GM12865 (cell line): ENCODE data around the gene NUB1.

Experiments
- DNase-seq: peaks from one replicate; pipeline ENCODE4 v3.0.0; 2010; ENCODE audit warnings: low read depth
- H3K4me3 ChIP-seq: 2 replicates; pipeline ENCODE4 v1.5.1; 2011; ENCODE audit warnings: mild to moderate bottlenecking, low read depth, low read length, control low read depth
- CTCF ChIP-seq: IDR thresholded peaks from 2 replicates; pipeline ENCODE4 v1.5.1; 2011; ENCODE audit warnings: low read length, control low read depth, low read depth, inconsistent platforms; ENCODE audit not compliant: insufficient read depth; ENCODE audit errors: missing control alignments

The NUB1 gene

GRCh38 chr7:151321341-151321740 lies 20.3 kb upstream of the NUB1 start:
- no peak for DNase-seq
- no peak for TF ChIP-seq CTCF
- no peak overlapping the region for H3K4me3 ChIP-seq

DNA sequence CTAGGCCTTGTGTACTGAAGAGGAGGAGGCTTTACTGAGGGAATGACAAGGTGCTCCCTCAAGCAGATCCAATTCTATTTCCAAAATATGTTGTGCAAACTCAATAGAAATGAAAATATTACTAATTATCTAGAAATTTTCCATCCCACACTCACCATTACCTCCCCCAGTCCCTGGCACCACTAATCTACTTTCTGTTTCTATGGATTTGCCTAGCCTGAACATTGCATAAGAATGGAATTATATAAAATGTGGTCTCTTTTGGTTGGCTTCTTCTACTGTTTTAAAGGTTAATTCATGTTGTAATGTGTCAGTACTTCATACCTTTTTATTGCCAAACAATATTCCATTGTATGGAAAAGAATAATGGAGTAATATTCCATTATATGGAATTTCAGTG lies 18.7 kb upstream of the NUB1 start:
- no peak for DNase-seq
- no peak for TF ChIP-seq CTCF
- H3K4me3 ChIP-seq: no peak overlapping the region

DNA sequence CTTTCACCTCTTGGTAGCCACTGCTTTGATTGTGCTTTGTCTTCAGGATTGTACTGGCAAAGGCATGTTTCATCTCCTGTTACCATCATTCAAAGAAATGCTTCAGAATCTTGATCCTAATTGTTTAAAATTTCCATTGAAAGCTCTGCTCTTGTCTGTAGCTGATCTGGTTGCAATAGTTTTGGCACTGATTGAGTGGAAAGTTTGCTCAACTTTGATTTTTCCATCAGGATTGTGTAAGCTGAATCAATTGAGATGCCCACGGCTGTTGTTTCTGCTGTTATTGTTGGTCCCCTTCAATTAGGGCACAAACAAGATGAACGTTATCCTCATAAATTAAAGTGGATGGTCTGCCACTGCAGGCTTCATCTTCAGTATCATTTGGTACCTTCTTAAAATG lies 14.6 kb upstream of the NUB1 start:
- no peak for TF ChIP-seq CTCF
- no peak overlapping the region for H3K4me3 ChIP-seq
- DNase-seq: no peak

DNA sequence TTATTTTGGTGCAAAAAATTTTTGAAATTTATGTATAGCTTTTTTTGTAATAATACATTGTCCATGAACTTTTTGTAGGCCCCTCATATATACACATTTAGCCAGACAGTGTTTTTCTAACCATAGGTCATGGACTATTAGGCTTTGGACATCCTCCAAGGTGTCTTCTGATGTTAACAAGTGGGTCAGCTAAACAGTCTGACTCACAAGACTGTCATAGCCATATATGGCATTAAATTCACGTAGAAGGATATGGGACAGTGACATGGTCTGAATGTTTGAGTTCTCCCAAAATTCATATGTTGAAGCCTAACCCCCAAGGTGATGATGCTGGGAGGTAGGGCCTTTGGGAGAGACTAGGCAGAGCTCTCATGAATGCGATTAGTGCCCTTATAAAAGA lies 14.0 kb upstream of the NUB1 start:
- no peak for TF ChIP-seq CTCF
- no peak for DNase-seq
- H3K4me3 ChIP-seq: no peak overlapping the region

DNA sequence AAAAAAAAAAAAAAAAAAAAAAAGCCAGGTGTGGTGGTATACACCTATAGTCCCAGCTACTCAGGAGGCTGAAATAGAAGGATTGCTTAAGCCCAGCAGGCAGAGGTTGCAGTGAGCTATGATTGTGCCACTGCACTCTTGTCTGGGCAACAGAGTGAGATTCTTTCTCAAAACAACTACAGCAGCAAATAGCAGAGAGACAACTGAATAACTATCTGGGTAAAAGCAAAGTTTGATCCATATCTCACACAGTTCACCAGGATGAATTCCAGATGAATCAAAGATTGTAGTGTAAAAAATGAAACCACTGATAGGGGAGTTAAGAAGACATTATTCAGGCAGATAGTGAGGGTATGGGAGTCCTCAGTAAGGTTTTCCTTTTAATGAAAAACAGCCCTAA lies 11.4 kb upstream of the NUB1 start:
- no peak for DNase-seq
- no peak for TF ChIP-seq CTCF
- H3K4me3 ChIP-seq: no peak overlapping the region

DNA sequence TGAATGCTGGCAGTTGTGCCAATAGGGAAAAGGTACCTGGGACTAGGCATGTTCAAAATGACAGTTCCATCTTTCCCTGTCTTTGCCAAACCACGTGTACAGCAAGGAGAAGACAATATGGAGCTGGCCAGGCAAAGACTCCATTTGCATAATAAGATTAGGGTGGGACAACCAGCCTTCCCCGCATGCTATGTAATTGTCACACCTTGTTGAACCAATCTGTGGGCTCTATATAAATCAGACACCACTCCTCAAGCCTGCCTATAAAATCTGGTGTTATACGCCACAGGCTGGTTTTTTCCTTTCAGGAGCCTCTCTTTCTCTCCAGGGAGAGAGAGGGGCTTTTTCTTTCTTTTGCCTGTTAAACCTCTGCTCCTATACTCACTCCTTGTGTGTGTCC lies 11.0 kb upstream of the NUB1 start:
- no peak for DNase-seq
- TF ChIP-seq CTCF: no peak

DNA sequence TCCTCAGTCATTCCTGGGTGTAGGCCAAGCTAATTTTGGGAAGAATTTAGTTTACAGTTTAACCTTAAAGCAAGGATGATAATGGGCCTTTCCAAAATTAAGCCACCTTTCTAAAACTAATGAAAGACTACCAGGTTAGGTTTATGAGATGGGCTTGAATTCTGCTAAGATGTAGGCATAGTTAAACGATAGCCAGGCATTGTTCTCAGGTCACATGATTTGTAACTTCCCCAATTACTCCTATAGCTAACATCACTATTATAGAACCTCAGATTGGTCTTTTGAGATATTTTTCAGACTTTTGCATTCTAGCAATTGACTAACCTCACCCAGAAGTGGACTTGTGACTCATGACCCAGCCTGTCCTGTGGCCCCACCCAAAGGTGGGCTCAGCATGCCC lies 7.0 kb upstream of the NUB1 start:
- no peak overlapping the region for H3K4me3 ChIP-seq
- no peak for TF ChIP-seq CTCF
- DNase-seq: no peak

More for the DNA sequence above, 11.0 kb upstream of the NUB1 start:
- H3K4me3 ChIP-seq: no peak overlapping the region
